ENCODE measurements around the gene FASTKD1. TPM values are rescaled to one million over a fixed set of nuclear protein-coding genes. Genes with fewer than 3 reads are reported as not detected.

FASTKD1 gene
- polyA plus RNA-seq, 1 of the 3 experiments (the other 2 are of a cell fraction) = 8.7 TPM

DNA sequence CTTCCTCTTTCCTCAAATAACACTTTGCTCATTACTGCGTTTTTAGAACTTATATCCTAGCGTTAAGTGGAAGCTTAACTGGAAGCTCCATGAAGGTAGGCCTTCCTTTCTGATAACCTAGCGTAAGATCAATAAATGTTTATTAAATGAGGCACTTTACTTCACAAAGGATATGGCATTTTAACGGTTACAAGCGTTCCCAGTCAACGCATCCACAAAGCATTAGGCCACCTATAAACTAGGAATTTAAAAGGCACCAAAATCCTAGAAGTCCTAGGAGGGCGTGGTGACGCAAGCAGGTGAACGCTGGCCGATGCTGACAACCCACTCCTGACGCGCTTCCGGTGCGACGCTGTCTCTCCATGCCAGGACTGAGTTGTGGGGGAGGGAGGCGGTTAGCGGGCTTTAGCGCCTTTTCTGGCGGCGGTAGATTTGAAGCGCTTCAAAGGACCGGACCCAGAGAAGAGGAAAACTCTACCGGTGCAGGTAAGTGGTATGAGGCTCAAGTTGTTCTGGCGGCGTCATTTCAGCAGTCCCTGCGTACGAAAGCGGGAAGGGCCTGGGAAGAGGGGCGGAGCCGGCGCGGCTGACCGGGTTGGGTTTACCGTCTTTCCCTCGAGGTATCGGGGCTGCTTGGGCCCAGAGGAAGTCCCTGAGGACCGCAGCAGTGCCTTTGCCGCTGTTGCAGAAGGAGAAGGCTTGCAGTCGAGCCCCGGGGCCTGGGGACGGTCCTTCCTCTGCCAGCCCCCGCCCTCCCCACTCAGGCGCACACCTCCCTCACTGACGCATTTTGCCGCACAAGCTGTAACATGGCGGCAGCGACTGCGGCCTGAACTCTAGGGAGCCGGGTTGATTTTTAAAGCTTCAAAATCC lies 10.6 kb upstream of the FASTKD1 start, which contains the start of gene PPIG:
TSS of gene PPIG (plus strand) at position 347 of the 873 bp plus-strand sequence. CDS start 19,691 bp downstream, outside the sequence.
- Histone ChIP-seq H3K79me2 (ENCODE audit: insufficient read depth) (peaks cover 50% of the 10 kb centered on the region), H3K27ac (ENCODE audit: low read depth in 2 of 2, low read length in 1 of 2) (peak within 1 kb of the TSS; percentile 90 to 94), H3K27me3 (ENCODE audit: insufficient read depth) (no peaks in the 10 kb centered on the region), H3K9me3 (no peaks in the 10 kb centered on the region), H3F3A (replicated peaks; ENCODE audit: insufficient read depth) (peaks cover 7% of the 10 kb centered on the region), H3K36me3 (replicated peaks in 1 of 2; ENCODE audit: control insufficient read depth in 1 of 2, insufficient read depth in 2 of 2, low read length in 1 of 2) (peaks cover 0 to 3% of the 10 kb centered on the region in 2 experiments), H4K20me1 (ENCODE audit: insufficient read depth) (peaks cover 26% of the 10 kb centered on the region), H3K4me2 (peak within 1 kb of the TSS; percentile 77), H3K4me1 (ENCODE audit: control insufficient read depth in 1 of 2, insufficient read depth in 2 of 2, low read depth in 1 of 2, low read length in 1 of 2) (no peaks in the 10 kb centered on the region; a peak in 1 of 4 replicates), H3K9me2 (no peaks in the 10 kb centered on the region), H2AFZ (ENCODE audit: low read depth) (peak within 1 kb of the TSS; percentile 92), H3K4me3 (ENCODE audit: low read depth in 2 of 2, low read length in 1 of 2) (peak within 1 kb of the TSS; percentile 81 to 87), H3K9ac (peak within 1 kb of the TSS; percentile 93)
- WGBS (ENCODE audit: low lambda C conversion rate) = 4% methylated on average over 39 of the region's 49 CpGs
- DNase-seq = peak; percentile 91
- POLR2A ChIA-PET = interaction anchor here (1.0 to 1.3 kb wide), 3 partner anchors 11 to 156 kb away, joined by 3 to 4 read pairs (median 3); no protein-coding TSS in a partner anchor
- CTCF ChIA-PET = interaction anchor here (0.9 kb wide), 1 partner anchor 105 kb away, joined by 3 read pairs; the partner anchor contains the start of gene BBS5
- TF ChIP-seq NRF1 (IDR thresholded peaks at IDR 0.05; ENCODE audit: low read depth, low read length) (no peak), RXRA (IDR thresholded peaks at IDR 0.05; ENCODE audit: borderline replicate concordance, low read depth) (no peak), GATA2 (CRISPR knock-in tag; IDR thresholded peaks at IDR 0.05) (0 out of 2 replicates have a peak, but pooled peaks have one; percentile 13), RFX5 (IDR thresholded peaks at IDR 0.05; ENCODE audit: low read length) (0 out of 2 replicates have a peak, but pooled peaks have one; percentile 20), ELF1 (IDR thresholded peaks at IDR 0.05) (peak; percentile 43; the same call in 1 of the 2 replicates), EP300 (IDR thresholded peaks at IDR 0.05; ENCODE audit: borderline replicate concordance in 1 of 2, low read depth in 1 of 2, low read length in 1 of 2) (no peak), NFIC (IDR thresholded peaks at IDR 0.05; ENCODE audit: borderline replicate concordance) (peak; percentile 73), TEAD4 (IDR thresholded peaks at IDR 0.05; ENCODE audit: borderline replicate concordance, insufficient read depth) (no peak), RAD21 (IDR thresholded peaks at IDR 0.05; ENCODE audit: low read length) (no peak), REST (IDR thresholded peaks at IDR 0.05; ENCODE audit: low read depth, low read length) (0 out of 2 replicates have a peak, but pooled peaks have one; percentile 52), FOSL2 (IDR thresholded peaks at IDR 0.05; ENCODE audit: borderline replicate concordance, low read depth) (no peak), USF1 (IDR thresholded peaks at IDR 0.05; ENCODE audit: borderline replicate concordance, low read depth) (no peak), CHD2 (IDR thresholded peaks at IDR 0.05; ENCODE audit: low read length, partially characterized antibody) (peak; percentile 90), TCF12 (IDR thresholded peaks at IDR 0.05) (0 out of 2 replicates have a peak, but pooled peaks have one; percentile 8), TAF1 (IDR thresholded peaks at IDR 0.05; ENCODE audit: borderline replicate concordance, low read depth, low read length) (peak; percentile 76), EZH2phosphoT487 (IDR thresholded peaks at IDR 0.05; ENCODE audit: borderline replicate concordance, low read depth) (no peak), YY1 (IDR thresholded peaks at IDR 0.05; ENCODE audit: low read depth) (peak; percentile 93), MXI1 (IDR thresholded peaks at IDR 0.05; ENCODE audit: low read depth, low read length) (peak; percentile 57), FOXJ3 (CRISPR knock-in tag; IDR thresholded peaks at IDR 0.05) (0 out of 2 replicates have a peak, but pooled peaks have one; percentile 50), SMC3 (IDR thresholded peaks at IDR 0.05; ENCODE audit: low read depth, low read length) (no peak), MEF2A (IDR thresholded peaks at IDR 0.05; ENCODE audit: borderline replicate concordance, low read depth) (no peak), ZBTB33 (IDR thresholded peaks at IDR 0.05; ENCODE audit: borderline replicate concordance, low read depth) (no peak), RCOR1 (IDR thresholded peaks at IDR 0.05; ENCODE audit: low read length) (peak; percentile 38; the same call in 1 of the 2 replicates)
- TF ChIP-seq, protein P1, sequence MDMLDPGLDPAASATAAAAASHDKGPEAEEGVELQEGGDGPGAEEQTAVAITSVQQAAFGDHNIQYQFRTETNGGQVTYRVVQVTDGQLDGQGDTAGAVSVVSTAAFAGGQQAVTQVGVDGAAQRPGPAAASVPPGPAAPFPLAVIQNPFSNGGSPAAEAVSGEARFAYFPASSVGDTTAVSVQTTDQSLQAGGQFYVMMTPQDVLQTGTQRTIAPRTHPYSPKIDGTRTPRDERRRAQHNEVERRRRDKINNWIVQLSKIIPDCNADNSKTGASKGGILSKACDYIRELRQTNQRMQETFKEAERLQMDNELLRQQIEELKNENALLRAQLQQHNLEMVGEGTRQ (IDR thresholded peaks at IDR 0.05; ENCODE audit: borderline replicate concordance, low read depth, low read length) = no peak

All from SK-N-SH (cell line).